ENCODE data around the gene ATOH1. TPM values are rescaled to one million over a fixed set of nuclear protein-coding genes. Genes with fewer than 3 reads are reported as not detected.

Gene ATOH1
- total RNA-seq, 2 experiments from 2014 or later, result not detected

GRCh38 chr4:93814141-93814540 lies 14.4 kb upstream of the ATOH1 start:
- ATAC-seq, result no peak
- H3K9me3 Mint-ChIP-seq (ENCODE audit: low read depth), result no peaks in the 10 kb centered on the region
- no peaks in the 10 kb centered on the region for H3K4me1 Mint-ChIP-seq
- no peak overlapping the region for H3K4me3 Mint-ChIP-seq
- intact Hi-C loops (cut with DNase I, micrococcal nuclease), result no loop called here
- peaks cover 3% of the 10 kb centered on the region for H3K27me3 Mint-ChIP-seq
- ChIA-PET POLR2A (no interaction called here), CTCF (no interaction called here)
- no peaks in the 10 kb centered on the region for H3K36me3 Mint-ChIP-seq (ENCODE audit: low read depth)
- no peak for DNase-seq
- no peak overlapping the region for H3K27ac Mint-ChIP-seq

- DNase-seq (no peak), ATAC-seq (no peak)
- ChIA-PET CTCF (no interaction called here), POLR2A (no interaction called here)
- Mint-ChIP-seq H3K27ac (no peak overlapping the region), H3K4me3 (no peak overlapping the region), H3K27me3 (peaks cover 3% of the 10 kb centered on the region), H3K4me1 (no peaks in the 10 kb centered on the region), H3K9me3 (ENCODE audit: low read depth) (no peaks in the 10 kb centered on the region), H3K36me3 (ENCODE audit: low read depth) (no peaks in the 10 kb centered on the region)
- intact Hi-C loops (cut with DNase I, micrococcal nuclease), result no loop called here
Observed at GRCh38 chr4:93814722-93815121, 13.8 kb upstream of the ATOH1 start.

GRCh38 chr4:93825551-93826216 lies 2.9 kb upstream of the ATOH1 start:
- peaks cover 51% of the 10 kb centered on the region for H3K27me3 Mint-ChIP-seq
- intact Hi-C loops (cut with DNase I, micrococcal nuclease), result no loop called here
- H3K27ac Mint-ChIP-seq, result no peak overlapping the region
- peaks cover 5% of the 10 kb centered on the region for H3K36me3 Mint-ChIP-seq (ENCODE audit: low read depth)
- H3K9me3 Mint-ChIP-seq (ENCODE audit: low read depth), result no peaks in the 10 kb centered on the region
- ChIA-PET POLR2A (no interaction called here), CTCF (no interaction called here)
- peaks cover 21% of the 10 kb centered on the region for H3K4me1 Mint-ChIP-seq
- no peak overlapping the region for H3K4me3 Mint-ChIP-seq
- no peak for DNase-seq
- ATAC-seq, result no peak

- no peak for DNase-seq
- ChIA-PET CTCF (interaction anchor here (0.6 kb wide), 1 partner anchor 117 kb away, joined by 3 read pairs; no protein-coding TSS in a partner anchor), POLR2A (no interaction called here)
- H3K9me3 Mint-ChIP-seq (ENCODE audit: low read depth), result no peaks in the 10 kb centered on the region
- H3K4me1 Mint-ChIP-seq, result peaks cover 21% of the 10 kb centered on the region
- no peak for ATAC-seq
- H3K36me3 Mint-ChIP-seq (ENCODE audit: low read depth), result peaks cover 5% of the 10 kb centered on the region
- H3K27ac Mint-ChIP-seq, result no peak overlapping the region
- H3K4me3 Mint-ChIP-seq, result no peak overlapping the region
- peaks cover 67% of the 10 kb centered on the region for H3K27me3 Mint-ChIP-seq
- intact Hi-C loops (cut with DNase I, micrococcal nuclease), result no loop called here
Observed at GRCh38 chr4:93827272-93827947, 1.1 kb upstream of the ATOH1 start.

GRCh38 chr4:93828995-93829819 lies 654 bp downstream of the ATOH1 start:
- peaks cover 78% of the 10 kb centered on the region for H3K27me3 Mint-ChIP-seq
- no peak for ATAC-seq
- intact Hi-C loops (cut with DNase I, micrococcal nuclease), result no loop called here
- no peaks in the 10 kb centered on the region for H3K9me3 Mint-ChIP-seq (ENCODE audit: low read depth)
- CTCF ChIA-PET, result interaction anchor here (0.6 kb wide), 1 partner anchor 14 kb away, joined by 4 read pairs; no protein-coding TSS in a partner anchor
- peak; percentile 27 for DNase-seq
- peaks cover 21% of the 10 kb centered on the region for H3K4me1 Mint-ChIP-seq
- POLR2A ChIA-PET, result interaction anchor here (0.6 kb wide), 1 partner anchor 202 kb away, joined by 3 read pairs; no protein-coding TSS in a partner anchor
- peak overlapping the region; percentile 41 for H3K4me3 Mint-ChIP-seq
- peaks cover 5% of the 10 kb centered on the region for H3K36me3 Mint-ChIP-seq (ENCODE audit: low read depth)
- no peak overlapping the region for H3K27ac Mint-ChIP-seq

GRCh38 chr4:93829820-93830687 lies 1.5 kb downstream of the ATOH1 start:
- Mint-ChIP-seq H3K4me3 (no peak overlapping the region), H3K4me1 (peaks cover 21% of the 10 kb centered on the region), H3K27ac (no peak overlapping the region), H3K36me3 (ENCODE audit: low read depth) (peaks cover 5% of the 10 kb centered on the region), H3K27me3 (peaks cover 80% of the 10 kb centered on the region), H3K9me3 (ENCODE audit: low read depth) (no peaks in the 10 kb centered on the region)
- ChIA-PET CTCF (interaction anchor here (0.6 to 0.7 kb wide), 2 partner anchors 14 to 306 kb away, joined by 3 to 4 read pairs; no protein-coding TSS in a partner anchor), POLR2A (no interaction called here)
- no peak for DNase-seq
- no peak for ATAC-seq
- intact Hi-C loops (cut with DNase I, micrococcal nuclease), result loop anchor here in 1 of 2 experiments (10.0 kb wide), 1 partner anchor 1525 kb away; the partner anchor contains the start of gene GRID2

- H3K27ac Mint-ChIP-seq, result no peak overlapping the region
- ATAC-seq (no peak), DNase-seq (no peak)
- H3K27me3 Mint-ChIP-seq, result peaks cover 74% of the 10 kb centered on the region
- ChIA-PET POLR2A (no interaction called here), CTCF (no interaction called here)
- no peaks in the 10 kb centered on the region for H3K9me3 Mint-ChIP-seq (ENCODE audit: low read depth)
- intact Hi-C loops (cut with DNase I, micrococcal nuclease), result loop anchor here in 1 of 2 experiments (10.0 kb wide), 1 partner anchor 1527 kb away; the partner anchor contains the start of gene GRID2
- peaks cover 5% of the 10 kb centered on the region for H3K36me3 Mint-ChIP-seq (ENCODE audit: low read depth)
- no peak overlapping the region for H3K4me3 Mint-ChIP-seq
- peaks cover 21% of the 10 kb centered on the region for H3K4me1 Mint-ChIP-seq
Observed at GRCh38 chr4:93831716-93832496, 3.4 kb downstream of the ATOH1 start.

- Mint-ChIP-seq H3K36me3 (ENCODE audit: low read depth) (peaks cover 5% of the 10 kb centered on the region), H3K4me1 (peaks cover 6% of the 10 kb centered on the region), H3K4me3 (no peak overlapping the region), H3K9me3 (ENCODE audit: low read depth) (no peaks in the 10 kb centered on the region), H3K27ac (no peak overlapping the region), H3K27me3 (peaks cover 57% of the 10 kb centered on the region)
- ChIA-PET POLR2A (no interaction called here), CTCF (no interaction called here)
- intact Hi-C loops (cut with DNase I, micrococcal nuclease), result loop anchor here in 1 of 2 experiments (10.0 kb wide), 1 partner anchor 1530 kb away; the partner anchor contains the start of gene GRID2
- no peak for DNase-seq
- no peak for ATAC-seq
Observed at GRCh38 chr4:93834249-93835066, 5.9 kb downstream of the ATOH1 start.

- Mint-ChIP-seq H3K27ac (no peak overlapping the region), H3K4me3 (no peak overlapping the region), H3K27me3 (peaks cover 52% of the 10 kb centered on the region), H3K9me3 (ENCODE audit: low read depth) (no peaks in the 10 kb centered on the region), H3K36me3 (ENCODE audit: low read depth) (no peaks in the 10 kb centered on the region), H3K4me1 (no peaks in the 10 kb centered on the region)
- POLR2A ChIA-PET, result no interaction called here
- CTCF ChIA-PET, result interaction anchor here (1.0 kb wide), 1 partner anchor 68 kb away, joined by 3 read pairs; no protein-coding TSS in a partner anchor
- ATAC-seq, result no peak
- no peak for DNase-seq
- intact Hi-C loops (cut with DNase I, micrococcal nuclease), result loop anchor here in 1 of 2 experiments (10.0 kb wide), 1 partner anchor 1531 kb away; the partner anchor contains the start of gene GRID2
Observed at GRCh38 chr4:93835929-93836328, 7.4 kb downstream of the ATOH1 start.

GRCh38 chr4:93839704-93840103 lies 11.2 kb downstream of the ATOH1 start:
- ChIA-PET POLR2A (no interaction called here), CTCF (no interaction called here)
- DNase-seq (no peak), ATAC-seq (no peak)
- intact Hi-C loops (cut with DNase I, micrococcal nuclease), result loop anchor here in 1 of 2 experiments (10.0 kb wide), 1 partner anchor 1535 kb away; the partner anchor contains the start of gene GRID2
- no peaks in the 10 kb centered on the region for H3K36me3 Mint-ChIP-seq (ENCODE audit: low read depth)
- H3K27ac Mint-ChIP-seq, result no peak overlapping the region
- H3K4me3 Mint-ChIP-seq, result no peak overlapping the region
- no peaks in the 10 kb centered on the region for H3K9me3 Mint-ChIP-seq (ENCODE audit: low read depth)
- peaks cover 19% of the 10 kb centered on the region for H3K27me3 Mint-ChIP-seq
- H3K4me1 Mint-ChIP-seq, result no peaks in the 10 kb centered on the region

All from activated CD4-positive, alpha-beta T cell treated with anti-CD3 and anti-CD28 coated beads for 36 hours (primary cell).